Endothelial cell of umbilical vein (primary cell): Measurements from ENCODE around the gene MS4A4A.

Experiments used
- EZH2 ChIP-seq: IDR thresholded peaks from 2 replicates; pipeline ENCODE4 v1.6.1; 2012; ENCODE audit warnings: borderline replicate concordance, low read depth, mild to moderate bottlenecking, moderate library complexity, low read length, inconsistent platforms; ENCODE audit not compliant: severe bottlenecking
- GATA2 ChIP-seq: IDR thresholded peaks from 2 replicates; pipeline ENCODE4 v1.7.0; 2011; ENCODE audit warnings: low read depth, mild to moderate bottlenecking, moderate library complexity, mixed read lengths, low read length; ENCODE audit not compliant: insufficient read length, insufficient read depth
- MYC ChIP-seq: IDR thresholded peaks from one replicate; pipeline ENCODE4 v1.6.1; 2011; ENCODE audit warnings: mild to moderate bottlenecking, low read depth, low read length
- POLR2A ChIP-seq: IDR thresholded peaks from 2 replicates; pipeline ENCODE4 v1.6.1; 2012; ENCODE audit warnings: low read depth, mild to moderate bottlenecking, control low read depth, low read length
- POLR2AphosphoS5 ChIP-seq: IDR thresholded peaks from 2 replicates; pipeline ENCODE4 v1.6.1; 2012; ENCODE audit warnings: low read depth, mild to moderate bottlenecking, control low read depth, low read length, moderate library complexity; ENCODE audit not compliant: insufficient read depth
- TF ChIP-seq, protein P1 (sequence below), 2 donors: IDR thresholded peaks; 1 replicate in 1 of 2; 2 replicates in 1 of 2; pipeline ENCODE4 v1.5.1; 2011; ENCODE audit warnings: low read length in 2 of 2, mild to moderate bottlenecking in 2 of 2, moderate library complexity in 2 of 2, control low read depth in 1 of 2, inconsistent platforms in 1 of 2, low read depth in 1 of 2; ENCODE audit not compliant: insufficient read depth in 1 of 2; ENCODE audit errors: extremely low read depth in 1 of 2

DNA sequence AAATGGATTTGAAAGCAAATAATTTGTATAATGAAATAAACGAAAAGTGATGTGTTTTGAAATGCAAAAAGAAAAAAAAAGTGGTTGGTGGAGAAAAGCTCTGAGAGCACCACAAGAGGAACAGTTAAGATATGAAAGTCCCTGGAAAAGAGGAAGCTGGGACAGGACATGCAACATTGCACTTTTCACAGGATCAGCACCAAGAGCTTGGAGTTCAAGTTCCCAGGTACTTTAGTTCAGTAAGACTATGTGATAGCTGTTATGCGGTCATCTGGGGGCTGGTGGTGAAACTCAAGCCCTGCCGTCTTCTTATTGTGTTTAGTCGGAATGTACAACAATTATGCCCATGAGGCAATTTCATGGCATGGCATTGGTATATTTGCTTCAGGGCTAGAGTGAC, 17.1 kb upstream of the MS4A4A start:
- TF ChIP-seq, protein P1, sequence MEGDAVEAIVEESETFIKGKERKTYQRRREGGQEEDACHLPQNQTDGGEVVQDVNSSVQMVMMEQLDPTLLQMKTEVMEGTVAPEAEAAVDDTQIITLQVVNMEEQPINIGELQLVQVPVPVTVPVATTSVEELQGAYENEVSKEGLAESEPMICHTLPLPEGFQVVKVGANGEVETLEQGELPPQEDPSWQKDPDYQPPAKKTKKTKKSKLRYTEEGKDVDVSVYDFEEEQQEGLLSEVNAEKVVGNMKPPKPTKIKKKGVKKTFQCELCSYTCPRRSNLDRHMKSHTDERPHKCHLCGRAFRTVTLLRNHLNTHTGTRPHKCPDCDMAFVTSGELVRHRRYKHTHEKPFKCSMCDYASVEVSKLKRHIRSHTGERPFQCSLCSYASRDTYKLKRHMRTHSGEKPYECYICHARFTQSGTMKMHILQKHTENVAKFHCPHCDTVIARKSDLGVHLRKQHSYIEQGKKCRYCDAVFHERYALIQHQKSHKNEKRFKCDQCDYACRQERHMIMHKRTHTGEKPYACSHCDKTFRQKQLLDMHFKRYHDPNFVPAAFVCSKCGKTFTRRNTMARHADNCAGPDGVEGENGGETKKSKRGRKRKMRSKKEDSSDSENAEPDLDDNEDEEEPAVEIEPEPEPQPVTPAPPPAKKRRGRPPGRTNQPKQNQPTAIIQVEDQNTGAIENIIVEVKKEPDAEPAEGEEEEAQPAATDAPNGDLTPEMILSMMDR (IDR thresholded peaks at IDR 0.05; ENCODE audit: extremely low read depth in 1 of 2, insufficient read depth in 1 of 2, low read depth in 1 of 2, low read length in 2 of 2): no peak
- TF ChIP-seq POLR2A: no peak
- TF ChIP-seq EZH2: no peak
- TF ChIP-seq POLR2AphosphoS5: no peak
- no peak for TF ChIP-seq MYC
- no peak for TF ChIP-seq GATA2
